H1 (cell line): ENCODE measurements around the gene OR6M1. TPM values are rescaled to one million over a fixed set of nuclear protein-coding genes. Genes with fewer than 3 reads are reported as not detected.

Experiments
- BACH1 ChIP-seq: IDR thresholded peaks from 2 replicates; pipeline ENCODE4 v1.6.1; 2012; ENCODE audit warnings: low read length, improper control_type of control experiment
- CBX5 ChIP-seq: fragments of 300-800, 300-1000 bp; sonication (generic); IDR thresholded peaks from 2 replicates; pipeline ENCODE4 v1.7.1; 2016; ENCODE audit warnings: antibody characterized with exemption, low read length, low read depth
- CBX8 ChIP-seq: fragments of 300-800, 300-1000 bp; sonication (generic); IDR thresholded peaks from 2 replicates; pipeline ENCODE4 v1.7.1; 2016; ENCODE audit warnings: low read depth, low read length, borderline replicate concordance
- CEBPB ChIP-seq: IDR thresholded peaks from 2 replicates; pipeline ENCODE4 v1.6.1; 2012; ENCODE audit warnings: low read depth, low read length
- GABPA ChIP-seq: IDR thresholded peaks from 2 replicates; pipeline ENCODE4 v1.6.1; 2011; ENCODE audit warnings: mild to moderate bottlenecking, low read length, moderate library complexity, borderline replicate concordance; ENCODE audit not compliant: insufficient read depth
- HDAC2 ChIP-seq, 2 experiments: fragments of 300-600 bp in 1 of 2; sonication (generic) in 1 of 2; IDR thresholded peaks; 2 replicates each; pipeline ENCODE4 v1.6.1; 2011 to 2012; ENCODE audit warnings: low read depth in 2 of 2, low read length in 2 of 2, mild to moderate bottlenecking in 2 of 2, moderate library complexity in 2 of 2, borderline replicate concordance in 1 of 2, inconsistent platforms in 1 of 2
- HDAC6 ChIP-seq: IDR thresholded peaks from one replicate; pipeline ENCODE4 v1.7.1; 2012; ENCODE audit warnings: low read depth, mild to moderate bottlenecking, inconsistent platforms, low read length, moderate library complexity
- polyA plus RNA-seq, 7 experiments: library from polyadenylated mRNA; depleted of rRNA in 3 of 7; stranded (reverse) in 5 of 7; unstranded in 2 of 7; fragments of >200 nt in 5 of 7; fragments of 200-250 nt in 2 of 7; gene quantifications; 1 replicate in 5 of 7; 2 replicates in 1 of 7; 4 replicates in 1 of 7; pipeline versions ENCODE4 v1.2.1 to v1.2.3, GENCODE V29; 2011 to 2013; ENCODE audit warnings: missing spikeins in 2 of 7, mixed read lengths in 2 of 7
- total RNA-seq: library from RNA; stranded (reverse); fragmentation: NEBNext Ultra II Directional; extraction: Animal tissue kit (Norgen Biotek cat#: 25700); gene quantifications from 2 replicates; pipeline ENCODE4 v1.2.1, GENCODE V29; 2021

OR6M1 gene
- total and polyA plus RNA-seq, 2 of the 8 experiments (the other 6 are each of a cell fraction or from before 2014, with no cell fraction given), result not detected

- TF ChIP-seq CBX8, result no peak
- TF ChIP-seq CBX5, result no peak
- TF ChIP-seq HDAC2 (IDR thresholded peaks at IDR 0.05; ENCODE audit: borderline replicate concordance in 1 of 2, low read depth in 2 of 2, low read length in 2 of 2), result no peak
- TF ChIP-seq GABPA, result no peak
- no peak for TF ChIP-seq BACH1
- TF ChIP-seq CEBPB, result no peak
- TF ChIP-seq HDAC6, result no peak
Measured at GRCh38 chr11:123800036-123800435, 6.1 kb downstream of the OR6M1 start (continued).
